Endothelial cell of umbilical vein (primary cell): Measurements from ENCODE around the gene TUBB4B. TPM values are rescaled to one million over a fixed set of nuclear protein-coding genes. Genes with fewer than 3 reads are reported as not detected.

Experiments used
- BruUV-seq: library from RNA; stranded (reverse); fragments of 400-500 nt; replicated peaks from 2 replicates; lab custom pipeline; 2021; lab: Mats Ljungman, UMichigan
- CTCF ChIA-PET: fragments of 300-600, 350-600 bp; sonication (Branson Sonifier 250); formaldehyde crosslinking; loops from one replicate; lab custom pipeline; 2021; ENCODE audit warnings: antibody characterized with exemption, inconsistent platforms; lab: Charles Lee
- POLR2A ChIA-PET: fragments of 300-600, 350-600 bp; sonication (Branson Sonifier 250); formaldehyde crosslinking; loops from one replicate; lab custom pipeline; 2021; ENCODE audit warnings: antibody characterized with exemption, inconsistent platforms; lab: Charles Lee
- DNase-seq: peaks from one replicate; pipeline ENCODE4 v3.0.0-alpha.2; 2011; ENCODE audit warnings: low read depth, low spot score
- FAIRE-seq: peaks from 2 replicates; lab custom pipeline; 2011; peaks lifted over from hg19 to GRCh38; lab: Jason Lieb, UNC
- H2AFZ ChIP-seq: 2 replicates; pipeline ENCODE4 v1.6.0; 2012; ENCODE audit warnings: low read depth, low read length, control low read depth, inconsistent platforms
- H3K27ac ChIP-seq: 2 replicates; pipeline ENCODE4 v1.5.1; 2011; ENCODE audit warnings: low read depth, mild to moderate bottlenecking, control low read depth, low read length, moderate library complexity; ENCODE audit not compliant: insufficient read depth
- H3K27me3 ChIP-seq, 2 experiments: 2 replicates each; pipeline versions ENCODE4 v1.6.0 to v1.6.1; 2011; ENCODE audit warnings: low read length in 2 of 2, mixed read lengths in 1 of 2; ENCODE audit not compliant: control insufficient read depth in 2 of 2, insufficient read depth in 2 of 2
- H3K36me3 ChIP-seq, 2 experiments: 2 replicates in 1 of 2; 3 replicates in 1 of 2; pipeline ENCODE4 v1.5.1; 2011; ENCODE audit warnings: low read length in 2 of 2, mild to moderate bottlenecking in 1 of 2, moderate library complexity in 1 of 2; ENCODE audit not compliant: control insufficient read depth in 2 of 2, insufficient read depth in 2 of 2; ENCODE audit errors: extremely low read depth in 1 of 2
- H3K4me1 ChIP-seq: 3 replicates; pipeline ENCODE4 v1.5.1; 2011; ENCODE audit warnings: mild to moderate bottlenecking, low read length; ENCODE audit not compliant: control insufficient read depth, insufficient read depth; ENCODE audit errors: extremely low read depth
- H3K4me2 ChIP-seq: 2 replicates; pipeline ENCODE4 v1.6.1; 2011; ENCODE audit warnings: low read length, control low read depth, mixed read lengths; ENCODE audit not compliant: insufficient read depth
- H3K4me3 ChIP-seq, 3 experiments: fragments of 200-600 bp in 1 of 3; sonication (generic), shearing (Covaris generic) in 1 of 3; replicated peaks in 1 of 3; 2 replicates each; pipeline ENCODE4 v1.5.1; 2011 to 2016; ENCODE audit warnings: control low read depth in 3 of 3, low read length in 3 of 3, mild to moderate bottlenecking in 2 of 3, inconsistent platforms in 1 of 3, low read depth in 1 of 3, moderate library complexity in 1 of 3; ENCODE audit not compliant: insufficient read depth in 1 of 3
- H3K79me2 ChIP-seq: 2 replicates; pipeline ENCODE4 v1.6.0; 2012; ENCODE audit warnings: low read length, inconsistent platforms; ENCODE audit not compliant: control insufficient read depth, insufficient read depth
- H3K9ac ChIP-seq: replicated peaks from 2 replicates; pipeline ENCODE3; 2011; ENCODE audit warnings: low read length, control low read depth; ENCODE audit not compliant: insufficient read depth; ENCODE audit errors: extremely low read depth
- H3K9me1 ChIP-seq: replicated peaks from 3 replicates; pipeline ENCODE4 v1.6.0; 2011; ENCODE audit warnings: mild to moderate bottlenecking, low read length; ENCODE audit not compliant: control insufficient read depth, insufficient read depth; ENCODE audit errors: extremely low read depth
- H3K9me3 ChIP-seq: replicated peaks from 2 replicates; pipeline ENCODE4 v1.5.1; 2012; ENCODE audit warnings: low read length, inconsistent platforms; ENCODE audit not compliant: control insufficient read depth, insufficient read depth
- H4K20me1 ChIP-seq: replicated peaks from 2 replicates; pipeline ENCODE3; 2011; ENCODE audit warnings: mild to moderate bottlenecking, low read length; ENCODE audit not compliant: control insufficient read depth, insufficient read depth; ENCODE audit errors: extremely low read depth
- EZH2 ChIP-seq: IDR thresholded peaks from 2 replicates; pipeline ENCODE4 v1.6.1; 2012; ENCODE audit warnings: borderline replicate concordance, low read depth, mild to moderate bottlenecking, moderate library complexity, low read length, inconsistent platforms; ENCODE audit not compliant: severe bottlenecking
- FOS ChIP-seq: IDR thresholded peaks from 2 replicates; pipeline ENCODE4 v1.6.1; 2011; ENCODE audit warnings: mild to moderate bottlenecking, low read length, moderate library complexity, borderline replicate concordance; ENCODE audit not compliant: insufficient read depth
- GATA2 ChIP-seq: IDR thresholded peaks from 2 replicates; pipeline ENCODE4 v1.7.0; 2011; ENCODE audit warnings: low read depth, mild to moderate bottlenecking, moderate library complexity, mixed read lengths, low read length; ENCODE audit not compliant: insufficient read length, insufficient read depth
- JUN ChIP-seq: IDR thresholded peaks from 2 replicates; pipeline ENCODE4 v1.6.1; 2011; ENCODE audit warnings: borderline replicate concordance, low read depth; ENCODE audit not compliant: insufficient read length, insufficient read depth
- MYC ChIP-seq: IDR thresholded peaks from one replicate; pipeline ENCODE4 v1.6.1; 2011; ENCODE audit warnings: mild to moderate bottlenecking, low read depth, low read length
- POLR2A ChIP-seq: IDR thresholded peaks from 2 replicates; pipeline ENCODE4 v1.6.1; 2012; ENCODE audit warnings: low read depth, mild to moderate bottlenecking, control low read depth, low read length
- POLR2AphosphoS5 ChIP-seq: IDR thresholded peaks from 2 replicates; pipeline ENCODE4 v1.6.1; 2012; ENCODE audit warnings: low read depth, mild to moderate bottlenecking, control low read depth, low read length, moderate library complexity; ENCODE audit not compliant: insufficient read depth
- dilution Hi-C: fragments of 300-500 bp; cut with MboI; formaldehyde crosslinking; loops from one replicate; pipeline ENCODE4 v1.15.0; 2019; ENCODE audit warnings: low sequenced_read_pairs; ENCODE audit not compliant: extremely low pct_ligation_motif_present
- intact Hi-C: fragments of 100-400 bp; cut with micrococcal nuclease; formaldehyde crosslinking; loops from one replicate; pipeline ENCODE4 v1.10.0; 2022
- polyA plus RNA-seq, 4 experiments: library from polyadenylated mRNA; depleted of rRNA in 3 of 4; stranded (reverse) in 3 of 4; unstranded in 1 of 4; fragments of >200 nt; gene quantifications; 2 replicates each; pipeline versions ENCODE4 v1.2.1 to v1.2.3, GENCODE V29; 2011 to 2012; ENCODE audit warnings: missing spikeins in 1 of 4
- total RNA-seq: library from RNA; stranded (reverse); gene quantifications from 2 replicates; pipeline ENCODE4 v1.2.3, GENCODE V29; 2021
- TF ChIP-seq, protein P1 (sequence below): IDR thresholded peaks from 2 replicates; pipeline ENCODE4 v1.6.1; 2011; ENCODE audit not compliant: insufficient read depth, insufficient read length

The TUBB4B gene
- total and polyA plus RNA-seq, 2 donors (not counting 3 experiments of a cell fraction or from before 2014, with no cell fraction given): 418 to 558 TPM

- dilution Hi-C loops: no loop called here
- FAIRE-seq (no peak), DNase-seq (no peak)
- BruUV-seq: no TSS peak
- no peaks in the 10 kb centered on the region for H3K27me3 ChIP-seq
- H3K9ac ChIP-seq: no peak overlapping the region
- peaks cover 17% of the 10 kb centered on the region for H3K4me1 ChIP-seq
- POLR2A ChIA-PET: no interaction called here
- no peaks in the 10 kb centered on the region for H3K9me1 ChIP-seq
- intact Hi-C loops: no loop called here
- no peak overlapping the region for H2AFZ ChIP-seq
- H4K20me1 ChIP-seq: no peaks in the 10 kb centered on the region
- H3K4me3 ChIP-seq: no peak overlapping the region
- TF ChIP-seq MYC (no peak), POLR2A (no peak), POLR2AphosphoS5 (no peak), GATA2 (no peak), JUN (no peak), FOS (no peak)
- H3K4me2 ChIP-seq: no peak overlapping the region
- H3K36me3 ChIP-seq: peaks cover 0 to 14% of the 10 kb centered on the region in 2 experiments
- H3K9me3 ChIP-seq: no peaks in the 10 kb centered on the region
- H3K79me2 ChIP-seq: peaks cover 24% of the 10 kb centered on the region
- no peak overlapping the region for H3K27ac ChIP-seq
- CTCF ChIA-PET: no interaction called here
These were observed 49.2 kb upstream of the TUBB4B start for GRCh38 chr9:137191691-137192447.

DNA sequence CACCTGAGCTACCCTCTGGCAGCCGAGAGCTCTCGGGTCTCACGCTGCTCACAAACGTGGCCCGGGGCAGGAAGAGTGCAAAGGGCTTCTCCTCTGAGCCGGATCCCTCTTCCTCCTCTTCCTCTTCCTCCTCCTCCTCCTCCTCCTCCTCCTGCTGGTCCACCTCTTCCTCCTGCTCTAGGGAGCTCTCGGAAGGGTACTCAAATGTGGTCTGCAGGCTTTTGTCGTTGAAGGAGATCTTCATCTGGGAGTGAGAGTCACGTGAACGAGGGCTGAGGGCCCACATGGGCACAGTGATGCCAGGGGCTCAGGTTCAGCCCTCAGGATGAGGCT, 48.7 kb upstream of the TUBB4B start:
- BruUV-seq: no TSS peak
- TF ChIP-seq JUN: no peak
- TF ChIP-seq, protein P1, sequence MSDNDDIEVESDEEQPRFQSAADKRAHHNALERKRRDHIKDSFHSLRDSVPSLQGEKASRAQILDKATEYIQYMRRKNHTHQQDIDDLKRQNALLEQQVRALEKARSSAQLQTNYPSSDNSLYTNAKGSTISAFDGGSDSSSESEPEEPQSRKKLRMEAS: no peak
- TF ChIP-seq POLR2AphosphoS5: no peak
- no peak for TF ChIP-seq MYC
- no peak for TF ChIP-seq FOS
- no peak for TF ChIP-seq EZH2
- Histone ChIP-seq H3K4me2 (no peak overlapping the region), H4K20me1 (no peaks in the 10 kb centered on the region), H2AFZ (no peak overlapping the region), H3K9ac (no peak overlapping the region), H3K4me3 (no peak overlapping the region), H3K4me1 (peaks cover 13% of the 10 kb centered on the region), H3K79me2 (peaks cover 19% of the 10 kb centered on the region), H3K36me3 (peaks cover 0 to 14% of the 10 kb centered on the region in 2 experiments), H3K9me1 (no peaks in the 10 kb centered on the region), H3K27me3 (no peaks in the 10 kb centered on the region), H3K9me3 (no peaks in the 10 kb centered on the region), H3K27ac (no peak overlapping the region)
- no peak for DNase-seq
- CTCF ChIA-PET: interaction anchor here (1.0 kb wide), 1 partner anchor 44 kb away, joined by 4 read pairs; no protein-coding TSS in a partner anchor
- intact Hi-C loops (no loop called here), dilution Hi-C loops (no loop called here)
- POLR2A ChIA-PET: no interaction called here
- no peak for FAIRE-seq
